ENCODE results near the gene C6orf132. TPM values are rescaled to one million over a fixed set of nuclear protein-coding genes. Genes with fewer than 3 reads are reported as not detected.

The C6orf132 gene
- polyA plus RNA-seq (2013, experiment 1 of 2) = 41.7 TPM
- 44.6 TPM for polyA plus RNA-seq (2013, experiment 2 of 2)

GRCh38 chr6:42142118-42142835 is at the start of gene C6orf132:
Gene C6orf132, minus strand, starts transcription at chr6:42142620. Its CDS starts 176 bp downstream, at chr6:42142444.
- peak; percentile 74 for DNase-seq
- peak within 1 kb of the TSS; percentile 94 for H2BK5ac ChIP-seq (ENCODE audit: low read length)

GRCh38 chr6:42190554-42191183 is 48.2 kb upstream of the C6orf132 start:
- H3K4ac ChIP-seq (ENCODE audit: low read depth, low read length) = no peak overlapping the region
- H3K56ac ChIP-seq (ENCODE audit: low read length) = no peak overlapping the region
- H3K23ac ChIP-seq (ENCODE audit: low read length) = no peak overlapping the region
- no peaks in the 10 kb centered on the region for H3K4me1 ChIP-seq (ENCODE audit: control insufficient read depth, low read depth, low read length)
- no peak overlapping the region for H3K18ac ChIP-seq (ENCODE audit: low read length)
- no peak overlapping the region for H2BK5ac ChIP-seq (ENCODE audit: low read length)
- no CpG with 5 or more reads among the region's 5 CpGs for WGBS (ENCODE audit: extremely low coverage, insufficient coverage, low lambda C conversion rate)
- no peak overlapping the region for H4K5ac ChIP-seq (ENCODE audit: low read length)
- H3K27ac ChIP-seq (ENCODE audit: low read depth, low read length) = no peak overlapping the region
- H4K8ac ChIP-seq (ENCODE audit: low read depth, low read length) = no peak overlapping the region
- no peak overlapping the region for H2BK15ac ChIP-seq (replicated peaks; ENCODE audit: low read depth)
- H3K79me2 ChIP-seq (ENCODE audit: control insufficient read depth, insufficient read depth, low read length) = no peaks in the 10 kb centered on the region
- no peaks in the 10 kb centered on the region for H3K27me3 ChIP-seq (ENCODE audit: insufficient read depth, low read length, poor library complexity)
- no peaks in the 10 kb centered on the region for H3K36me3 ChIP-seq (ENCODE audit: control insufficient read depth, insufficient read depth, low read length)
- H3K4me2 ChIP-seq (ENCODE audit: low read length) = no peak overlapping the region
- H3K9ac ChIP-seq (ENCODE audit: low read length) = no peak overlapping the region
- no peaks in the 10 kb centered on the region for H3K79me1 ChIP-seq (ENCODE audit: low read length)
- DNase-seq = no peak
- no peak overlapping the region for H2AK5ac ChIP-seq (ENCODE audit: low read length)
- H3K4me3 ChIP-seq (ENCODE audit: low read length) = no peak overlapping the region
- H2BK120ac ChIP-seq (ENCODE audit: low read depth, low read length) = no peak overlapping the region

More at GRCh38 chr6:42142118-42142835, at the start of gene C6orf132:
- H3K18ac ChIP-seq (ENCODE audit: low read length) = peak within 1 kb of the TSS; percentile 81
- peak within 1 kb of the TSS; percentile 64 for H3K27ac ChIP-seq (ENCODE audit: low read depth, low read length)
- H2AK5ac ChIP-seq (ENCODE audit: low read length) = peak within 1 kb of the TSS; percentile 93
- peak within 1 kb of the TSS; percentile 91 for H3K4me3 ChIP-seq (ENCODE audit: low read length)
- no peak within 1 kb of the TSS for H2BK120ac ChIP-seq (ENCODE audit: low read depth, low read length)
- H3K23ac ChIP-seq (ENCODE audit: low read length) = peak within 1 kb of the TSS; percentile 97
- H3K27me3 ChIP-seq (ENCODE audit: insufficient read depth, low read length, poor library complexity) = no peaks in the 10 kb centered on the region
- H3K79me1 ChIP-seq (ENCODE audit: low read length) = peaks cover 11% of the 10 kb centered on the region
- peak within 1 kb of the TSS; percentile 89 for H3K56ac ChIP-seq (ENCODE audit: low read length)
- peak within 1 kb of the TSS; percentile 40 for H4K5ac ChIP-seq (ENCODE audit: low read length)
- peak within 1 kb of the TSS; percentile 92 for H3K9ac ChIP-seq (ENCODE audit: low read length)
- no peak within 1 kb of the TSS for H4K8ac ChIP-seq (ENCODE audit: low read depth, low read length)
- peaks cover 21% of the 10 kb centered on the region for H3K4me1 ChIP-seq (ENCODE audit: control insufficient read depth, low read depth, low read length)
- no peak within 1 kb of the TSS for H2BK15ac ChIP-seq (replicated peaks; ENCODE audit: low read depth)
- peaks cover 33% of the 10 kb centered on the region for H3K79me2 ChIP-seq (ENCODE audit: control insufficient read depth, insufficient read depth, low read length)
- H3K4ac ChIP-seq (ENCODE audit: low read depth, low read length) = peak within 1 kb of the TSS; percentile 66
- H3K36me3 ChIP-seq (ENCODE audit: control insufficient read depth, insufficient read depth, low read length) = no peaks in the 10 kb centered on the region
- H3K4me2 ChIP-seq (ENCODE audit: low read length) = peak within 1 kb of the TSS; percentile 92
- no CpG with 5 or more reads among the region's 60 CpGs for WGBS (ENCODE audit: extremely low coverage, insufficient coverage, low lambda C conversion rate)

- Histone ChIP-seq H3K79me1 (ENCODE audit: low read length) (no peaks in the 10 kb centered on the region), H4K8ac (ENCODE audit: low read depth, low read length) (no peak overlapping the region), H3K4me3 (ENCODE audit: low read length) (no peak overlapping the region), H3K36me3 (ENCODE audit: control insufficient read depth, insufficient read depth, low read length) (no peaks in the 10 kb centered on the region), H2BK5ac (ENCODE audit: low read length) (no peak overlapping the region), H2AK5ac (ENCODE audit: low read length) (no peak overlapping the region), H3K18ac (ENCODE audit: low read length) (no peak overlapping the region), H3K23ac (ENCODE audit: low read length) (no peak overlapping the region), H2BK120ac (ENCODE audit: low read depth, low read length) (no peak overlapping the region), H3K4me1 (ENCODE audit: control insufficient read depth, low read depth, low read length) (no peaks in the 10 kb centered on the region), H3K4me2 (ENCODE audit: low read length) (no peak overlapping the region), H3K27me3 (ENCODE audit: insufficient read depth, low read length, poor library complexity) (no peaks in the 10 kb centered on the region), H3K9ac (ENCODE audit: low read length) (no peak overlapping the region), H3K27ac (ENCODE audit: low read depth, low read length) (no peak overlapping the region), H3K56ac (ENCODE audit: low read length) (no peak overlapping the region), H4K5ac (ENCODE audit: low read length) (no peak overlapping the region), H2BK15ac (replicated peaks; ENCODE audit: low read depth) (no peak overlapping the region), H3K79me2 (ENCODE audit: control insufficient read depth, insufficient read depth, low read length) (no peaks in the 10 kb centered on the region), H3K4ac (ENCODE audit: low read depth, low read length) (no peak overlapping the region)
- no CpG with 5 or more reads among the region's 6 CpGs for WGBS (ENCODE audit: extremely low coverage, insufficient coverage, low lambda C conversion rate)
- DNase-seq = no peak
These were observed 46.0 kb upstream of the C6orf132 start for GRCh38 chr6:42188406-42188805.

GRCh38 chr6:42185597-42185996 is 43.2 kb upstream of the C6orf132 start:
- H3K4me1 ChIP-seq (ENCODE audit: control insufficient read depth, low read depth, low read length) = no peaks in the 10 kb centered on the region
- no peaks in the 10 kb centered on the region for H3K27me3 ChIP-seq (ENCODE audit: insufficient read depth, low read length, poor library complexity)
- no peaks in the 10 kb centered on the region for H3K36me3 ChIP-seq (ENCODE audit: control insufficient read depth, insufficient read depth, low read length)
- no peak overlapping the region for H4K8ac ChIP-seq (ENCODE audit: low read depth, low read length)
- H3K79me1 ChIP-seq (ENCODE audit: low read length) = no peaks in the 10 kb centered on the region
- H3K4me3 ChIP-seq (ENCODE audit: low read length) = no peak overlapping the region
- no peak overlapping the region for H3K4ac ChIP-seq (ENCODE audit: low read depth, low read length)
- no peak overlapping the region for H3K4me2 ChIP-seq (ENCODE audit: low read length)
- no peak overlapping the region for H4K5ac ChIP-seq (ENCODE audit: low read length)
- no peak overlapping the region for H3K56ac ChIP-seq (ENCODE audit: low read length)
- H2BK15ac ChIP-seq (replicated peaks; ENCODE audit: low read depth) = no peak overlapping the region
- no peak overlapping the region for H3K23ac ChIP-seq (ENCODE audit: low read length)
- H2AK5ac ChIP-seq (ENCODE audit: low read length) = no peak overlapping the region
- no peak for DNase-seq
- WGBS (ENCODE audit: extremely low coverage, insufficient coverage, low lambda C conversion rate) = no CpG with 5 or more reads among the region's 10 CpGs
- H2BK120ac ChIP-seq (ENCODE audit: low read depth, low read length) = no peak overlapping the region
- H3K27ac ChIP-seq (ENCODE audit: low read depth, low read length) = no peak overlapping the region
- H2BK5ac ChIP-seq (ENCODE audit: low read length) = no peak overlapping the region
- no peak overlapping the region for H3K18ac ChIP-seq (ENCODE audit: low read length)
- H3K9ac ChIP-seq (ENCODE audit: low read length) = no peak overlapping the region
- no peaks in the 10 kb centered on the region for H3K79me2 ChIP-seq (ENCODE audit: control insufficient read depth, insufficient read depth, low read length)

- no peak overlapping the region for H4K8ac ChIP-seq (ENCODE audit: low read depth, low read length)
- H3K4me2 ChIP-seq (ENCODE audit: low read length) = no peak overlapping the region
These were observed 42.1 kb upstream of the C6orf132 start for GRCh38 chr6:42184475-42184874.

More at GRCh38 chr6:42184475-42184874, 42.1 kb upstream of the C6orf132 start:
- H2BK120ac ChIP-seq (ENCODE audit: low read depth, low read length) = no peak overlapping the region
- H2BK5ac ChIP-seq (ENCODE audit: low read length) = no peak overlapping the region
- no peaks in the 10 kb centered on the region for H3K36me3 ChIP-seq (ENCODE audit: control insufficient read depth, insufficient read depth, low read length)
- no peak overlapping the region for H2AK5ac ChIP-seq (ENCODE audit: low read length)
- no peaks in the 10 kb centered on the region for H3K79me1 ChIP-seq (ENCODE audit: low read length)
- no peak overlapping the region for H3K4me3 ChIP-seq (ENCODE audit: low read length)
- H3K27ac ChIP-seq (ENCODE audit: low read depth, low read length) = no peak overlapping the region
- H4K5ac ChIP-seq (ENCODE audit: low read length) = no peak overlapping the region
- H3K56ac ChIP-seq (ENCODE audit: low read length) = no peak overlapping the region
- no peak overlapping the region for H3K18ac ChIP-seq (ENCODE audit: low read length)
- no peaks in the 10 kb centered on the region for H3K79me2 ChIP-seq (ENCODE audit: control insufficient read depth, insufficient read depth, low read length)
- no peaks in the 10 kb centered on the region for H3K4me1 ChIP-seq (ENCODE audit: control insufficient read depth, low read depth, low read length)
- H3K4ac ChIP-seq (ENCODE audit: low read depth, low read length) = no peak overlapping the region
- no peak overlapping the region for H2BK15ac ChIP-seq (replicated peaks; ENCODE audit: low read depth)
- no peak overlapping the region for H3K9ac ChIP-seq (ENCODE audit: low read length)
- H3K23ac ChIP-seq (ENCODE audit: low read length) = no peak overlapping the region
- H3K27me3 ChIP-seq (ENCODE audit: insufficient read depth, low read length, poor library complexity) = no peaks in the 10 kb centered on the region
- no peak for DNase-seq
- whole genome bisulfite sequencing (ENCODE audit: extremely low coverage, insufficient coverage, low lambda C conversion rate) = no CpG with 5 or more reads among the region's 4 CpGs
